Measurements from ENCODE around the gene PPIC.

PPIC gene

GRCh38 chr5:122999947-123000563, 36.5 kb downstream of the PPIC start:
- TF ChIP-seq EZH2phosphoT487 (IDR thresholded peaks at IDR 0.05; ENCODE audit: low read length) (no peak), CTCF (IDR thresholded peaks at IDR 0.05; ENCODE audit: low read length) (peak; percentile 75)
- Histone ChIP-seq H3K4me1 (ENCODE audit: low read length) (no peaks in the 10 kb centered on the region), H3K27ac (ENCODE audit: low read length) (no peak overlapping the region), H3K36me3 (replicated peaks; ENCODE audit: insufficient read depth, low read length) (no peaks in the 10 kb centered on the region), H3K9ac (ENCODE audit: low read length) (no peak overlapping the region), H3K9me3 (replicated peaks; ENCODE audit: insufficient read depth, low read length) (no peaks in the 10 kb centered on the region), H3K9me2 (replicated peaks; ENCODE audit: insufficient read depth, low read length) (no peaks in the 10 kb centered on the region), H3K4me3 (ENCODE audit: low read length) (no peak overlapping the region), H2AFZ (ENCODE audit: low read length) (no peak overlapping the region), H3K79me2 (ENCODE audit: low read length) (no peaks in the 10 kb centered on the region), H3K27me3 (replicated peaks; ENCODE audit: insufficient read depth, low read length) (no peaks in the 10 kb centered on the region), H3K4me2 (ENCODE audit: low read depth, low read length) (no peak overlapping the region), H4K20me1 (ENCODE audit: insufficient read depth, low read length) (no peaks in the 10 kb centered on the region), H3F3A (ENCODE audit: insufficient read depth, low read length) (no peaks in the 10 kb centered on the region)
- DNase-seq, result peak; percentile 74

GRCh38 chr5:122997294-122997693, 39.2 kb downstream of the PPIC start:
- H3K4me1 ChIP-seq (ENCODE audit: low read length), result no peaks in the 10 kb centered on the region
- H4K20me1 ChIP-seq (ENCODE audit: insufficient read depth, low read length), result no peaks in the 10 kb centered on the region

GRCh38 chr5:122996091-122996490, 40.4 kb downstream of the PPIC start:
- H2AFZ ChIP-seq (ENCODE audit: low read length), result no peak overlapping the region
- no peak overlapping the region for H3K4me2 ChIP-seq (ENCODE audit: low read depth, low read length)
- no peaks in the 10 kb centered on the region for H4K20me1 ChIP-seq (ENCODE audit: insufficient read depth, low read length)
- H3K27me3 ChIP-seq (replicated peaks; ENCODE audit: insufficient read depth, low read length), result no peaks in the 10 kb centered on the region
- no peaks in the 10 kb centered on the region for H3K9me3 ChIP-seq (replicated peaks; ENCODE audit: insufficient read depth, low read length)
- H3K27ac ChIP-seq (ENCODE audit: low read length), result no peak overlapping the region
- H3K9ac ChIP-seq (ENCODE audit: low read length), result no peak overlapping the region
- H3K4me1 ChIP-seq (ENCODE audit: low read length), result no peaks in the 10 kb centered on the region
- no peaks in the 10 kb centered on the region for H3K9me2 ChIP-seq (replicated peaks; ENCODE audit: insufficient read depth, low read length)
- TF ChIP-seq CTCF (IDR thresholded peaks at IDR 0.05; ENCODE audit: low read length), result no peak
- no peak for TF ChIP-seq EZH2 (optimal IDR thresholded peaks at IDR 0.05; ENCODE audit: low read depth, low read length)
- no peak for TF ChIP-seq EZH2phosphoT487 (IDR thresholded peaks at IDR 0.05; ENCODE audit: low read length)
- no peaks in the 10 kb centered on the region for H3K79me2 ChIP-seq (ENCODE audit: low read length)
- H3K36me3 ChIP-seq (replicated peaks; ENCODE audit: insufficient read depth, low read length), result no peaks in the 10 kb centered on the region
- no peak for DNase-seq
- no peak overlapping the region for H3K4me3 ChIP-seq (ENCODE audit: low read length)
- no peaks in the 10 kb centered on the region for H3F3A ChIP-seq (ENCODE audit: insufficient read depth, low read length)

More at GRCh38 chr5:122997294-122997693, 39.2 kb downstream of the PPIC start:
- no peaks in the 10 kb centered on the region for H3K27me3 ChIP-seq (replicated peaks; ENCODE audit: insufficient read depth, low read length)
- no peak overlapping the region for H3K4me3 ChIP-seq (ENCODE audit: low read length)
- no peak overlapping the region for H2AFZ ChIP-seq (ENCODE audit: low read length)
- no peaks in the 10 kb centered on the region for H3K9me3 ChIP-seq (replicated peaks; ENCODE audit: insufficient read depth, low read length)
- no peaks in the 10 kb centered on the region for H3K9me2 ChIP-seq (replicated peaks; ENCODE audit: insufficient read depth, low read length)
- H3K4me2 ChIP-seq (ENCODE audit: low read depth, low read length), result no peak overlapping the region
- DNase-seq, result no peak
- no peaks in the 10 kb centered on the region for H3K79me2 ChIP-seq (ENCODE audit: low read length)
- no peak for TF ChIP-seq EZH2phosphoT487 (IDR thresholded peaks at IDR 0.05; ENCODE audit: low read length)
- no peak for TF ChIP-seq EZH2 (optimal IDR thresholded peaks at IDR 0.05; ENCODE audit: low read depth, low read length)
- TF ChIP-seq CTCF (IDR thresholded peaks at IDR 0.05; ENCODE audit: low read length), result no peak
- H3F3A ChIP-seq (ENCODE audit: insufficient read depth, low read length), result no peaks in the 10 kb centered on the region
- no peak overlapping the region for H3K9ac ChIP-seq (ENCODE audit: low read length)
- H3K36me3 ChIP-seq (replicated peaks; ENCODE audit: insufficient read depth, low read length), result no peaks in the 10 kb centered on the region
- no peak overlapping the region for H3K27ac ChIP-seq (ENCODE audit: low read length)
